ENCODE data around the gene FEZF2.

FEZF2 gene

DNA sequence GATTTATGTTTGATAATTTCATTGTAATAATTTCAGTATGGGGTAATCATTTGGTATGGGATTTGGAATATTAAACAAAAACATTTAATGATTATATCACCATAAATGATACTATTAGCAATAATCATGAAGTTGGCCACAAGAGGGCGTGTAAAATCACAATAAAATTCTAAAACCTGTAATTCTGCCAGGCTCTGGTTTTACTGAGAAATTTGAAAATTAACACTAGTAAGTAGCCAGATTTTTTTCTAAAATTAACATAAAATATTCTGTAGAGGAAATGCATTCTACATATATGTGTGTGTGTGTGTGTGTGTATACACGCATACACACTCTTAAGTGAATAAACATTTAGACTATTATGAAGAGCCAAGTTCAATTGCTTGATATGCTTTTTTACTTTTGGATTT is 40.5 kb downstream of the FEZF2 start:
- DNase-seq (ENCODE audit: insufficient read length, low spot score) (no peak), FAIRE-seq (peak; percentile 46)
- peak; percentile 56 for TF ChIP-seq CTCF (IDR thresholded peaks at IDR 0.05; ENCODE audit: insufficient read depth, missing control alignments)

GRCh38 chr3:62332017-62332416 is 41.3 kb downstream of the FEZF2 start:
- no peak for FAIRE-seq
- TF ChIP-seq CTCF (IDR thresholded peaks at IDR 0.05; ENCODE audit: insufficient read depth, missing control alignments): no peak
- no peak for DNase-seq (ENCODE audit: insufficient read length, low spot score)

DNA sequence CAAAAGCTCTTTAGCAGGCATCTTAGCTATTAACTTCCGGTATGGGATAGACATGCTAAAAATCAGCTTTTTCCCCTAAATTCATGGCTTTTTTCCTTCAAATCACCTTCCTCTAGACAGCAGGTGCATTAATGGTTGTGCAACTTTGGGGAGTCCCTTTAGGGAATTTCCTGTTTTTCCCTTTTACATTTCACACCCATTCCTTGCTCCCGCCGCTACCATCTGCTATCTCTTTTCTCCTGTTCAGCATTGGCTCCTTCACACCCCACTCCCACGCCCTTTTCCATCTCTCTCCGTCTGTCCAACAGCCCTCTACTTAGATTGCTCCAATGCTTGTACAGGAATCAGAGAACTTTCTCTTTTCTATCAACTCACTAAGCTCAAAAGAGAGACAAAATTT is 43.4 kb downstream of the FEZF2 start:
- TF ChIP-seq CTCF (IDR thresholded peaks at IDR 0.05; ENCODE audit: insufficient read depth, missing control alignments): no peak
- FAIRE-seq: no peak
- no peak for DNase-seq (ENCODE audit: insufficient read length, low spot score)

DNA sequence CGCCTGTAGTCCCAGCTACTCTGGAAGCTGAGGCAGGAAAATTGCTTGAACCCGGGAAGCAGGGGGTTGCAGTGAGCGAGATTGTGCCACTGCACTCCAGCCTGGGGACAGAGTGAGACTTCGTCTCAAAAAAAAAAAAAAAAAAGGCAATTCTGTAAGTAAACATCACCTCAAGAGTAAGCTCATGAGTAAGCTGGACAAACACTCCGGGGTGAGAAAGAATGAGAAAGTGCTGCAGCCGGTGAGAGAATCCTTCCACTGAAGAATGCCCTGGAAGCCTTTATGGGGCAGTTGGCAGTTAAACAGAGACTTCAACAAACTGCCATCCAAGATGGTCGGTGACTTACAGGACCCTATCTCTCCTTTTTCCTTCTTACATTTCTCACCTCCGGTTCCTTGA is 47.5 kb downstream of the FEZF2 start:
- DNase-seq (ENCODE audit: insufficient read length, low spot score) (no peak), FAIRE-seq (no peak)
- no peak for TF ChIP-seq CTCF (IDR thresholded peaks at IDR 0.05; ENCODE audit: insufficient read depth, missing control alignments)

DNA sequence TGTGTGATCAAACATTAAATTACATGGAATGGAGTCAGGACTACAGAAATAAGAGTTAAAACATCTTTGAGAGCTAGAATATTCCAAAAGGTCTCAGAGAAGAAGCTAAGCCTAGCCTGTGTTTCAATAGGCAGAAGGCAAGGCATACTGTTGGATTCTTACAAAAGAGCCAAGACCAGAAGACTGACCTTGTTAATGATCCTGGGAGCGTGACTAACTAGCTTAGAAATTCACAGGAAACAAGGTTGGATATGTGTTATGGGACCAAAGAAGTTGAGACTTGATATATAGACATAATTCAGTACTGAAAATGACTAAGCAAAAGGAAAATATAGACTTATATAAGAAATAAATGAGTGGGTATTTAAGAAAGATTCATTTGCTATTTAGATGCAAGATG is 50.1 kb downstream of the FEZF2 start:
- FAIRE-seq (no peak), DNase-seq (ENCODE audit: insufficient read length, low spot score) (no peak)
- TF ChIP-seq CTCF (IDR thresholded peaks at IDR 0.05; ENCODE audit: insufficient read depth, missing control alignments): no peak
